AG04450 (cell line): Measurements from ENCODE around the gene KCTD14. TPM values are rescaled to one million over a fixed set of nuclear protein-coding genes. Genes with fewer than 3 reads are reported as not detected.
"Not testable (repeated sequence)": the region's sequence is repeated elsewhere in the genome, so short reads cannot be mapped to it uniquely, and the experiment has no call there.

ENCODE experiments used
- CTCF ChIA-PET: fragments of 300-600, 350-600 bp; formaldehyde crosslinking; extraction: SDS; loops from one replicate; lab custom pipeline; 2022; ENCODE audit warnings: antibody characterized with exemption, inconsistent platforms; lab: Charles Lee
- POLR2A ChIA-PET: fragments of 350-600 bp; formaldehyde crosslinking; extraction: SDS; loops from one replicate; lab custom pipeline; 2021; ENCODE audit warnings: antibody characterized with exemption, inconsistent platforms; lab: Yijun Ruan, JAX
- DNase-seq: peaks from one replicate; pipeline ENCODE4 v3.0.0-alpha.2; 2011; ENCODE audit warnings: low read depth, low spot score
- H3K27ac ChIP-seq: one replicate; pipeline ENCODE4 v1.5.1; 2012; ENCODE audit warnings: low read depth, low read length, control low read depth
- H3K27me3 ChIP-seq: one replicate; pipeline ENCODE4 v1.6.0; 2012; ENCODE audit warnings: low read length; ENCODE audit not compliant: control insufficient read depth, insufficient read depth
- H3K4me3 ChIP-seq: 2 replicates; pipeline ENCODE4 v1.5.1; 2011; ENCODE audit warnings: mild to moderate bottlenecking, low read depth, low read length, control low read depth
- H3K9me3 ChIP-seq: 2 replicates; pipeline ENCODE4 v1.5.1; 2012; ENCODE audit warnings: low read length; ENCODE audit not compliant: control insufficient read depth, insufficient read depth
- CTCF ChIP-seq: IDR thresholded peaks from 2 replicates; pipeline ENCODE4 v1.5.1; 2011; ENCODE audit warnings: low read depth, low read length, control low read depth, inconsistent platforms
- polyA plus RNA-seq: library from polyadenylated mRNA; depleted of rRNA; stranded (reverse); fragments of >200 nt; gene quantifications from 2 replicates; pipeline ENCODE4 v1.2.3, GENCODE V29; 2011

KCTD14 gene
- polyA plus RNA-seq, 1 experiment = 3.3 TPM

DNA sequence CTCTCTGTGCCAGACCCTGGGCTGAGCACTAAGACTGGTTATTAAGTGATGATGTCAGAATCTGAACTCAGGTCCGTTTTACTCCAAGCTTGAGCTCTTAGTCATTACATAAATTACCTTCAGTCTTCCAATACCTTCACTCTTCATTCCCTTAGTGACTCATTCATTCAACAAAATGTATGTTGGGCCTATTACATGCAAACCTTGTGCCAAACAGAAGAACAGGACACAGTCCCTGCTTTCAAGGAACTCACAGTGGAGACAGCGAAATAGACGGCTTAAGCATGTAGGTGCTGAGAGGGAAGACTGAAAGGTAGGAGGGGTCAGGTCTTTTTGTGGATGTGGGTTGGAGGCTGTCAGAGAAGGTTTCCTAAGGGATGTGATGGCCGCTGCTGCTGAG lies 3.3 kb downstream of the KCTD14 start:
- CTCF ChIA-PET = interaction anchor here (1.4 kb wide), 1 partner anchor 26 kb away, joined by 14 read pairs; no protein-coding TSS in a partner anchor
- no peak overlapping the region for H3K4me3 ChIP-seq
- no peak for TF ChIP-seq CTCF
- POLR2A ChIA-PET = no interaction called here
- H3K9me3 ChIP-seq = no peaks in the 10 kb centered on the region; the same call in 1 of the 2 replicates
- H3K27ac ChIP-seq = no peak overlapping the region
- no peak for DNase-seq
- H3K27me3 ChIP-seq = no peaks in the 10 kb centered on the region

GRCh38 chr11:78015878-78016277 lies 7.2 kb downstream of the KCTD14 start:
- Histone ChIP-seq H3K27me3 (no peaks in the 10 kb centered on the region), H3K9me3 (no peaks in the 10 kb centered on the region), H3K27ac (no peak overlapping the region), H3K4me3 (no peak overlapping the region)
- ChIA-PET CTCF (no interaction called here), POLR2A (no interaction called here)
- no peak for TF ChIP-seq CTCF
- no peak for DNase-seq

DNA sequence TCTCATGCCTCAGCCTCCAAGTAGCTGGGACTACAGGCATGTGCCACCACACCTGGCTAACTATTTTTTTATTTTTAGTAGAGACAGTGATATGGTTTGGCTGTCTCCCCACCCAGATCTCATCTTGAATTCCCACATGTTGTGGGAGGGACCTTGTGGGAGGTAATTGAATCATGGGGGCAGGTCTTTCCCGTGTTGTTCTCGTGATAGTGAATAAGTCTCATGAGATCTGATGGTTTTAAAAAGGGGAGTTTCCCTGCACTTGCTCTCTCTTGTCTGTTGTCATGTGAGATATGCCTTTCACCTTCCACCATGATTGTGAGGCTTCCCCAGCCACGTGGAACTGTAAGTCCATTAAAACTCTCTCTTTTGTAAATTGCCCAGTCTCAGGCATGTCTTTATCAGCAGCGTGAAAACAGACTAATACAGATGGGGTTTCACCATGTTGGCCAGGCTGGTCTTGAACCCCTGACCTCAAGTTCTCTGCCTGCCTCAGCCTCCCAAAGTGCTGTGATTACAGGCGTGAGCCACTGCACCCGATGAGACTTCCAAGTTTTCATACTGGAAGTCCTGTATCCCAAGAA lies 8.0 kb downstream of the KCTD14 start:
- H3K27me3 ChIP-seq, H3K4me3 ChIP-seq, DNase-seq, H3K27ac ChIP-seq, POLR2A ChIA-PET, H3K9me3 ChIP-seq: not testable (repeated sequence)
- CTCF ChIA-PET = interaction anchor here (1.3 kb wide), 1 partner anchor 15 kb away, joined by 3 read pairs; no protein-coding TSS in a partner anchor

GRCh38 chr11:78011301-78011700 lies 11.8 kb downstream of the KCTD14 start:
- TF ChIP-seq CTCF = no peak
- H3K27ac ChIP-seq = no peak overlapping the region
- no peak for DNase-seq
- H3K9me3 ChIP-seq = no peaks in the 10 kb centered on the region
- ChIA-PET POLR2A (no interaction called here), CTCF (no interaction called here)
- no peak overlapping the region for H3K4me3 ChIP-seq
- H3K27me3 ChIP-seq = no peaks in the 10 kb centered on the region

GRCh38 chr11:78010755-78011154 lies 12.3 kb downstream of the KCTD14 start:
- H3K9me3 ChIP-seq = no peaks in the 10 kb centered on the region
- no peaks in the 10 kb centered on the region for H3K27me3 ChIP-seq
- ChIA-PET POLR2A (no interaction called here), CTCF (no interaction called here)
- DNase-seq = no peak
- TF ChIP-seq CTCF = no peak
- no peak overlapping the region for H3K27ac ChIP-seq
- no peak overlapping the region for H3K4me3 ChIP-seq
